Neutrophil (primary cell): ENCODE data around the gene SHFL.

ENCODE experiments used
- H3K27ac ChIP-seq: fragments of 200-600 bp; sonication (generic); 2 replicates; pipeline ENCODE4 v1.5.1; 2016; ENCODE audit warnings: mild to moderate bottlenecking, moderate library complexity
- H3K27me3 ChIP-seq: fragments of 200-600 bp; sonication (generic); 2 replicates; pipeline ENCODE4 v1.6.0; 2016; ENCODE audit warnings: mild to moderate bottlenecking
- H3K36me3 ChIP-seq: fragments of 200-600 bp; sonication (generic); 2 replicates; pipeline ENCODE4 v1.5.1; 2017
- H3K4me1 ChIP-seq, 2 experiments: fragments of 200-600 bp in 1 of 2; sonication (generic) in 1 of 2; 1 replicate in 1 of 2; 2 replicates in 1 of 2; pipeline versions ENCODE4 v1.5.1 to v1.6.1; 2013 to 2016; ENCODE audit warnings: low read depth in 1 of 2, low read length in 1 of 2, mild to moderate bottlenecking in 1 of 2, moderate library complexity in 1 of 2; ENCODE audit not compliant: control insufficient read depth in 1 of 2, insufficient read depth in 1 of 2
- H3K4me3 ChIP-seq, 2 experiments: fragments of 200-600 bp in 1 of 2; sonication (generic) in 1 of 2; 1 replicate in 1 of 2; 2 replicates in 1 of 2; pipeline ENCODE4 v1.5.1; 2013 to 2016; ENCODE audit warnings: low read depth in 1 of 2, low read length in 1 of 2, mild to moderate bottlenecking in 1 of 2, moderate library complexity in 1 of 2
- H3K9me3 ChIP-seq: fragments of 200-600 bp; sonication (generic); 2 replicates; pipeline ENCODE4 v1.5.1; 2016
- CTCF ChIP-seq: fragments of 200-600 bp; sonication (generic); IDR thresholded peaks from 2 replicates; pipeline ENCODE4 v1.5.1; 2016; ENCODE audit warnings: antibody characterized with exemption

The SHFL gene

GRCh38 chr19:10136936-10137335 is 50.8 kb downstream of the SHFL start:
- no peak for TF ChIP-seq CTCF
- Histone ChIP-seq H3K4me1 (no peaks in the 10 kb centered on the region), H3K27ac (no peak overlapping the region), H3K4me3 (no peak overlapping the region), H3K27me3 (no peaks in the 10 kb centered on the region), H3K9me3 (no peaks in the 10 kb centered on the region), H3K36me3 (peaks cover 95% of the 10 kb centered on the region)

- H3K27ac ChIP-seq, result no peak overlapping the region
- no peak for TF ChIP-seq CTCF
- no peaks in the 10 kb centered on the region for H3K27me3 ChIP-seq
- H3K4me3 ChIP-seq, result no peak overlapping the region
- no peaks in the 10 kb centered on the region for H3K4me1 ChIP-seq
- peaks cover 95% of the 10 kb centered on the region for H3K36me3 ChIP-seq
- H3K9me3 ChIP-seq, result no peaks in the 10 kb centered on the region
Observed at GRCh38 chr19:10137751-10138682, 51.9 kb downstream of the SHFL start.

- no peaks in the 10 kb centered on the region for H3K9me3 ChIP-seq
- no peak overlapping the region for H3K27ac ChIP-seq
- H3K4me3 ChIP-seq, result no peak overlapping the region
- no peaks in the 10 kb centered on the region for H3K27me3 ChIP-seq
- peaks cover 92% of the 10 kb centered on the region for H3K36me3 ChIP-seq
- no peak for TF ChIP-seq CTCF
- H3K4me1 ChIP-seq, result no peaks in the 10 kb centered on the region
Observed at GRCh38 chr19:10138879-10139795, 53.0 kb downstream of the SHFL start.

GRCh38 chr19:10139952-10140351 is 53.8 kb downstream of the SHFL start:
- Histone ChIP-seq H3K27me3 (no peaks in the 10 kb centered on the region), H3K4me1 (no peaks in the 10 kb centered on the region), H3K9me3 (no peaks in the 10 kb centered on the region), H3K36me3 (peaks cover 91% of the 10 kb centered on the region), H3K4me3 (no peak overlapping the region), H3K27ac (no peak overlapping the region)
- no peak for TF ChIP-seq CTCF

GRCh38 chr19:10141479-10141878 is 55.4 kb downstream of the SHFL start:
- Histone ChIP-seq H3K27ac (no peak overlapping the region), H3K9me3 (no peaks in the 10 kb centered on the region), H3K27me3 (no peaks in the 10 kb centered on the region), H3K36me3 (peaks cover 93% of the 10 kb centered on the region), H3K4me1 (no peaks in the 10 kb centered on the region), H3K4me3 (no peak overlapping the region)
- TF ChIP-seq CTCF, result no peak
